HG03066 (cell line): ENCODE data around the gene GLB1L.

Experiments
- ATAC-seq: cut with Tn5 transposase; IDR thresholded peaks from one replicate; pipeline ENCODE4 v1.9.1; 2021; ENCODE audit warnings: low read depth; ENCODE audit not compliant: unreplicated experiment

GLB1L gene

GRCh38 chr2:219253753-219254589, 8.7 kb upstream of the GLB1L start, which contains the start of gene TUBA4A:
Gene TUBA4A (minus strand): TSS chr2:219253918. CDS start chr2:219253858, 60 bp downstream.
- peak; percentile 43 for ATAC-seq

GRCh38 chr2:219252900-219253752, 7.9 kb upstream of the GLB1L start, which contains the start of gene TUBA4B:
Gene TUBA4B (plus strand): TSS chr2:219253243. CDS start chr2:219253408, 165 bp downstream.
- ATAC-seq = no peak

GRCh38 chr2:219252570-219252899, 7.3 kb upstream of the GLB1L start:
- ATAC-seq = no peak

- ATAC-seq = no peak
These were observed 6.8 kb upstream of the GLB1L start for GRCh38 chr2:219252084-219252483.

- ATAC-seq = no peak
These were observed 6.4 kb upstream of the GLB1L start for GRCh38 chr2:219251656-219252055.

GRCh38 chr2:219250049-219250781, 5.0 kb upstream of the GLB1L start:
- no peak for ATAC-seq

GRCh38 chr2:219249203-219249980, 4.1 kb upstream of the GLB1L start:
- peak; percentile 35 for ATAC-seq

GRCh38 chr2:219248845-219249202, 3.6 kb upstream of the GLB1L start:
- no peak for ATAC-seq

GRCh38 chr2:219247678-219248642, 2.7 kb upstream of the GLB1L start:
- ATAC-seq = no peak

- no peak for ATAC-seq
These were observed 1.3 kb upstream of the GLB1L start for GRCh38 chr2:219246559-219246958.

GRCh38 chr2:219245899-219246230, 621 bp upstream of the GLB1L start:
- no peak for ATAC-seq

- no peak for ATAC-seq
These were observed 476 bp downstream of the GLB1L start for GRCh38 chr2:219244789-219245147.

- ATAC-seq = no peak
These were observed 1.9 kb downstream of the GLB1L start for GRCh38 chr2:219243291-219243761.

GRCh38 chr2:219234331-219234730, 10.9 kb downstream of the GLB1L start:
- no peak for ATAC-seq

GRCh38 chr2:219230059-219230540, 15.1 kb downstream of the GLB1L start:
- no peak for ATAC-seq

- peak; percentile 96 for ATAC-seq
These were observed 15.8 kb downstream of the GLB1L start, which contains the start of the genes ANKZF1 and ATG9A for GRCh38 chr2:219229305-219230058. Gene ANKZF1 (plus strand): TSS chr2:219229806. CDS start chr2:219230258, 452 bp downstream. Gene ATG9A (minus strand): TSS chr2:219229636. CDS start chr2:219228024, 1,612 bp downstream.

- peak; percentile 8 for ATAC-seq
These were observed 16.3 kb downstream of the GLB1L start for GRCh38 chr2:219228911-219229304.
